Activated T-cell treated with anti-CD3 and anti-CD28 coated beads, Interleukin-2, amount 50 U/mL, for 24 hours (primary cell): ENCODE results near the gene PDCD4.
A peak's percentile ranks its signal among the peaks of the same experiment; 100 is the strongest.

Experiments used
- DNase-seq: peaks from one replicate; pipeline ENCODE4 v3.0.0-alpha.2; 2020
- H3K27ac Mint-ChIP-seq: 2 replicates; pipeline ENCODE4 v1.8.0; 2020; ENCODE audit warnings: mild to moderate bottlenecking, mixed read lengths
- H3K27me3 Mint-ChIP-seq: 2 replicates; pipeline ENCODE4 v1.8.0; 2020; ENCODE audit warnings: mixed read lengths
- H3K36me3 Mint-ChIP-seq: 2 replicates; pipeline ENCODE4 v1.8.0; 2020; ENCODE audit warnings: low read depth, mixed read lengths
- H3K4me1 Mint-ChIP-seq: 2 replicates; pipeline ENCODE4 v1.8.0; 2020; ENCODE audit warnings: low read depth, mixed read lengths
- H3K4me3 Mint-ChIP-seq: 2 replicates; pipeline ENCODE4 v1.8.0; 2020; ENCODE audit warnings: mild to moderate bottlenecking, moderate library complexity, mixed read lengths
- H3K9me3 Mint-ChIP-seq: 2 replicates; pipeline ENCODE4 v1.8.0; 2020; ENCODE audit warnings: mixed read lengths

The PDCD4 gene

GRCh38 chr10:110872984-110873923 lies 1.5 kb downstream of the PDCD4 start:
- peaks cover 22% of the 10 kb centered on the region for H3K36me3 Mint-ChIP-seq
- H3K4me1 Mint-ChIP-seq: peaks cover 66% of the 10 kb centered on the region
- peak overlapping the region; percentile 96 for H3K27ac Mint-ChIP-seq
- H3K4me3 Mint-ChIP-seq: peak overlapping the region; percentile 89
- H3K9me3 Mint-ChIP-seq: no peaks in the 10 kb centered on the region
- no peaks in the 10 kb centered on the region for H3K27me3 Mint-ChIP-seq
- no peak for DNase-seq

GRCh38 chr10:110873951-110874350 lies 2.2 kb downstream of the PDCD4 start:
- DNase-seq: no peak
- H3K36me3 Mint-ChIP-seq: peaks cover 23% of the 10 kb centered on the region
- H3K4me1 Mint-ChIP-seq: peaks cover 66% of the 10 kb centered on the region
- H3K27ac Mint-ChIP-seq: peak overlapping the region; percentile 90
- H3K4me3 Mint-ChIP-seq: peak overlapping the region; percentile 89
- no peaks in the 10 kb centered on the region for H3K27me3 Mint-ChIP-seq
- H3K9me3 Mint-ChIP-seq: no peaks in the 10 kb centered on the region

- Mint-ChIP-seq H3K27me3 (no peaks in the 10 kb centered on the region), H3K27ac (peak overlapping the region; percentile 73), H3K36me3 (peaks cover 23% of the 10 kb centered on the region), H3K4me1 (peaks cover 65% of the 10 kb centered on the region), H3K4me3 (peak overlapping the region; percentile 33), H3K9me3 (no peaks in the 10 kb centered on the region)
- no peak for DNase-seq
Measured at GRCh38 chr10:110876000-110876399, 4.3 kb downstream of the PDCD4 start.

- H3K9me3 Mint-ChIP-seq: no peaks in the 10 kb centered on the region
- H3K4me1 Mint-ChIP-seq: peaks cover 66% of the 10 kb centered on the region
- H3K4me3 Mint-ChIP-seq: no peak overlapping the region
- no peak overlapping the region for H3K27ac Mint-ChIP-seq
- no peak for DNase-seq
- H3K36me3 Mint-ChIP-seq: peaks cover 23% of the 10 kb centered on the region
- no peaks in the 10 kb centered on the region for H3K27me3 Mint-ChIP-seq
Measured at GRCh38 chr10:110876788-110877187, 5.1 kb downstream of the PDCD4 start.

- no peak for DNase-seq
- Mint-ChIP-seq H3K4me1 (peaks cover 84% of the 10 kb centered on the region), H3K27me3 (no peaks in the 10 kb centered on the region), H3K36me3 (peaks cover 40% of the 10 kb centered on the region), H3K27ac (peak overlapping the region; percentile 82), H3K9me3 (no peaks in the 10 kb centered on the region), H3K4me3 (peak overlapping the region; percentile 6)
Measured at GRCh38 chr10:110880012-110880411, 8.3 kb downstream of the PDCD4 start.

- H3K9me3 Mint-ChIP-seq: no peaks in the 10 kb centered on the region
- peaks cover 81% of the 10 kb centered on the region for H3K4me1 Mint-ChIP-seq
- no peaks in the 10 kb centered on the region for H3K27me3 Mint-ChIP-seq
- peaks cover 47% of the 10 kb centered on the region for H3K36me3 Mint-ChIP-seq
- no peak for DNase-seq
- no peak overlapping the region for H3K4me3 Mint-ChIP-seq
- peak overlapping the region; percentile 60 for H3K27ac Mint-ChIP-seq
Measured at GRCh38 chr10:110881247-110881646, 9.5 kb downstream of the PDCD4 start.

GRCh38 chr10:110881905-110882304 lies 10.2 kb downstream of the PDCD4 start:
- DNase-seq: no peak
- peaks cover 80% of the 10 kb centered on the region for H3K4me1 Mint-ChIP-seq
- H3K27ac Mint-ChIP-seq: peak overlapping the region; percentile 69
- H3K9me3 Mint-ChIP-seq: no peaks in the 10 kb centered on the region
- H3K27me3 Mint-ChIP-seq: no peaks in the 10 kb centered on the region
- peaks cover 47% of the 10 kb centered on the region for H3K36me3 Mint-ChIP-seq
- peak overlapping the region; percentile 38 for H3K4me3 Mint-ChIP-seq

- Mint-ChIP-seq H3K36me3 (peaks cover 53% of the 10 kb centered on the region), H3K27me3 (no peaks in the 10 kb centered on the region), H3K27ac (peak overlapping the region; percentile 85), H3K4me3 (peak overlapping the region; percentile 68), H3K4me1 (peaks cover 71% of the 10 kb centered on the region), H3K9me3 (no peaks in the 10 kb centered on the region)
- DNase-seq: no peak
Measured at GRCh38 chr10:110883924-110884323, 12.2 kb downstream of the PDCD4 start.

GRCh38 chr10:110885932-110886674 lies 14.4 kb downstream of the PDCD4 start:
- Mint-ChIP-seq H3K27me3 (no peaks in the 10 kb centered on the region), H3K36me3 (peaks cover 69% of the 10 kb centered on the region), H3K4me3 (peak overlapping the region; percentile 3), H3K27ac (peak overlapping the region; percentile 72), H3K9me3 (no peaks in the 10 kb centered on the region), H3K4me1 (peaks cover 62% of the 10 kb centered on the region)
- no peak for DNase-seq

- Mint-ChIP-seq H3K36me3 (peaks cover 69% of the 10 kb centered on the region), H3K4me1 (peaks cover 60% of the 10 kb centered on the region), H3K27me3 (no peaks in the 10 kb centered on the region), H3K4me3 (no peak overlapping the region), H3K9me3 (no peaks in the 10 kb centered on the region), H3K27ac (peak overlapping the region; percentile 76)
- DNase-seq: no peak
Measured at GRCh38 chr10:110887560-110887959, 15.8 kb downstream of the PDCD4 start.

GRCh38 chr10:110892602-110893288 lies 21.0 kb downstream of the PDCD4 start:
- no peak overlapping the region for H3K4me3 Mint-ChIP-seq
- no peak overlapping the region for H3K27ac Mint-ChIP-seq
- H3K9me3 Mint-ChIP-seq: no peaks in the 10 kb centered on the region
- DNase-seq: no peak
- H3K36me3 Mint-ChIP-seq: peaks cover 68% of the 10 kb centered on the region
- peaks cover 60% of the 10 kb centered on the region for H3K4me1 Mint-ChIP-seq
- H3K27me3 Mint-ChIP-seq: no peaks in the 10 kb centered on the region

- H3K27ac Mint-ChIP-seq: no peak overlapping the region
- no peaks in the 10 kb centered on the region for H3K27me3 Mint-ChIP-seq
- peaks cover 66% of the 10 kb centered on the region for H3K4me1 Mint-ChIP-seq
- peaks cover 72% of the 10 kb centered on the region for H3K36me3 Mint-ChIP-seq
- DNase-seq: no peak
- no peak overlapping the region for H3K4me3 Mint-ChIP-seq
- no peaks in the 10 kb centered on the region for H3K9me3 Mint-ChIP-seq
Measured at GRCh38 chr10:110893559-110894179, 21.9 kb downstream of the PDCD4 start.

GRCh38 chr10:110897184-110897583 lies 25.5 kb downstream of the PDCD4 start:
- peaks cover 64% of the 10 kb centered on the region for H3K4me1 Mint-ChIP-seq
- no peak for DNase-seq
- H3K36me3 Mint-ChIP-seq: peaks cover 72% of the 10 kb centered on the region
- H3K27me3 Mint-ChIP-seq: no peaks in the 10 kb centered on the region
- H3K9me3 Mint-ChIP-seq: no peaks in the 10 kb centered on the region
- peak overlapping the region; percentile 69 for H3K27ac Mint-ChIP-seq
- no peak overlapping the region for H3K4me3 Mint-ChIP-seq

GRCh38 chr10:110898391-110898790 lies 26.7 kb downstream of the PDCD4 start:
- Mint-ChIP-seq H3K9me3 (no peaks in the 10 kb centered on the region), H3K4me3 (no peak overlapping the region), H3K36me3 (peaks cover 73% of the 10 kb centered on the region), H3K4me1 (peaks cover 68% of the 10 kb centered on the region), H3K27ac (peak overlapping the region; percentile 71), H3K27me3 (no peaks in the 10 kb centered on the region)
- no peak for DNase-seq
